NT2/D1 (cell line): ENCODE data around the gene FLNB.

Experiments used
- SUZ12 ChIP-seq: IDR thresholded peaks from 2 replicates; pipeline ENCODE4 v1.6.1; 2011; ENCODE audit not compliant: insufficient read length, insufficient read depth; ENCODE audit errors: extremely low read depth
- YY1 ChIP-seq: IDR thresholded peaks from 2 replicates; pipeline ENCODE4 v1.6.1; 2011; ENCODE audit not compliant: insufficient read length, insufficient read depth
- ZNF274 ChIP-seq: IDR thresholded peaks from 2 replicates; pipeline ENCODE4 v1.6.1; 2011; ENCODE audit warnings: mild to moderate bottlenecking, low read depth, low read length

GRCh38 chr3:58098531-58098930 lies 90.3 kb downstream of the FLNB start:
- TF ChIP-seq ZNF274 (no peak), YY1 (no peak), SUZ12 (no peak)
